Nephron (organoid): ENCODE measurements around the gene SNRNP25.
A peak's percentile ranks its signal among the peaks of the same experiment; 100 is the strongest.

Experiments used
- H3K27ac Mint-ChIP-seq, 3 experiments: 2 replicates each; pipeline ENCODE4 v1.8.0; 2020; ENCODE audit warnings: mixed read lengths in 3 of 3, mild to moderate bottlenecking in 2 of 3, moderate library complexity in 1 of 3
- H3K27me3 Mint-ChIP-seq: 2 replicates; pipeline ENCODE4 v1.8.0; 2021; ENCODE audit warnings: low read depth, mild to moderate bottlenecking, moderate library complexity, mixed read lengths
- H3K36me3 Mint-ChIP-seq: 2 replicates; pipeline ENCODE4 v1.8.0; 2020; ENCODE audit warnings: low read depth, mixed read lengths
- H3K4me1 Mint-ChIP-seq: 2 replicates; pipeline ENCODE4 v1.8.0; 2020; ENCODE audit warnings: mixed read lengths
- H3K4me3 Mint-ChIP-seq, 3 experiments: 2 replicates each; pipeline ENCODE4 v1.8.0; 2020; ENCODE audit warnings: mild to moderate bottlenecking in 3 of 3, mixed read lengths in 3 of 3, moderate library complexity in 2 of 3
- H3K9me3 Mint-ChIP-seq: 2 replicates; pipeline ENCODE4 v1.8.0; 2020; ENCODE audit warnings: mixed read lengths
- CTCF ChIP-seq, 3 experiments: fragments of 200-600 bp; sonication (generic); IDR thresholded peaks; one replicate each; pipeline ENCODE4 v1.5.0; 2021; ENCODE audit warnings: antibody characterized with exemption in 3 of 3; ENCODE audit not compliant: unreplicated experiment in 3 of 3

Gene SNRNP25

GRCh38 chr16:66309-67182 is 12.9 kb downstream of the SNRNP25 start:
- no peaks in the 10 kb centered on the region for H3K27me3 Mint-ChIP-seq
- H3K9me3 Mint-ChIP-seq: no peaks in the 10 kb centered on the region
- peak overlapping the region in 1 of 3 experiments; percentile 35 for H3K4me3 Mint-ChIP-seq
- H3K27ac Mint-ChIP-seq: no peak overlapping the region
- TF ChIP-seq CTCF (IDR thresholded peaks at IDR 0.05; ENCODE audit: unreplicated experiment in 3 of 3): no peak
- peaks cover 44% of the 10 kb centered on the region for H3K4me1 Mint-ChIP-seq
- no peaks in the 10 kb centered on the region for H3K36me3 Mint-ChIP-seq

GRCh38 chr16:67183-67791 is 13.7 kb downstream of the SNRNP25 start:
- Mint-ChIP-seq H3K27ac (no peak overlapping the region), H3K36me3 (no peaks in the 10 kb centered on the region), H3K4me3 (peak overlapping the region in 1 of 3 experiments; percentile 35), H3K27me3 (no peaks in the 10 kb centered on the region), H3K9me3 (no peaks in the 10 kb centered on the region), H3K4me1 (peaks cover 45% of the 10 kb centered on the region)
- no peak for TF ChIP-seq CTCF (IDR thresholded peaks at IDR 0.05; ENCODE audit: unreplicated experiment in 3 of 3)

- Mint-ChIP-seq H3K27ac (peak overlapping the region in 1 of 3 experiments; percentile 73), H3K27me3 (no peaks in the 10 kb centered on the region), H3K36me3 (no peaks in the 10 kb centered on the region), H3K9me3 (no peaks in the 10 kb centered on the region), H3K4me1 (peaks cover 50% of the 10 kb centered on the region), H3K4me3 (peak overlapping the region in 1 of 3 experiments; percentile 32)
- no peak for TF ChIP-seq CTCF (IDR thresholded peaks at IDR 0.05; ENCODE audit: unreplicated experiment in 3 of 3)
Measured at GRCh38 chr16:67884-68789, 14.5 kb downstream of the SNRNP25 start.

DNA sequence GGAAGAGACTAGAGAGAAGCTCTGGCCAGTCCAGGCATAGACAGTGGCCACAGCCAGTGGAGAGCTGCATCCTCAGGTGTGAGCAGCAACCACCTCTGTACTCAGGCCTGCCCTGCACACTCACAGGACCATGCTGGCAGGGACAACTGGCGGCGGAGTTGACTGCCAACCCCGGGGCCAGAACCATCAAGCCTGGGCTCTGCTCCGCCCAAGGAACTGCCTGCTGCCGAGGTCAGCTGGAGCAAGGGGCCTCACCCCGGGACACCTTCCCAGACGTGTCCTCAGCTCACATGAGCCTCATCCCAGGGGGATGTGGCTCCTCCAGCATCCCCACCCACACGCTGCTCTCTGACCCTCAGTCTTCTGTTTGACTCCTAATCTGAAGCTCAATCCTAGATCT is 15.6 kb downstream of the SNRNP25 start:
- TF ChIP-seq CTCF (IDR thresholded peaks at IDR 0.05; ENCODE audit: unreplicated experiment in 3 of 3): no peak
- no peaks in the 10 kb centered on the region for H3K27me3 Mint-ChIP-seq
- H3K4me3 Mint-ChIP-seq: peak overlapping the region; percentile 9 to 63 (median 63)
- H3K36me3 Mint-ChIP-seq: no peaks in the 10 kb centered on the region
- no peaks in the 10 kb centered on the region for H3K9me3 Mint-ChIP-seq
- H3K4me1 Mint-ChIP-seq: peaks cover 56% of the 10 kb centered on the region
- H3K27ac Mint-ChIP-seq: peak overlapping the region in 2 of 3 experiments; percentile 18 to 63

- Mint-ChIP-seq H3K9me3 (no peaks in the 10 kb centered on the region), H3K27ac (peak overlapping the region; percentile 87 to 96 (median 95)), H3K4me3 (peak overlapping the region; percentile 85 to 95 (median 91)), H3K4me1 (peaks cover 57% of the 10 kb centered on the region), H3K27me3 (no peaks in the 10 kb centered on the region), H3K36me3 (no peaks in the 10 kb centered on the region)
- no peak for TF ChIP-seq CTCF (IDR thresholded peaks at IDR 0.05; ENCODE audit: unreplicated experiment in 3 of 3)
Measured at GRCh38 chr16:71210-71539, 17.5 kb downstream of the SNRNP25 start.
